OCI-LY1 (cell line): ENCODE results near the gene ENTPD2.

Experiments used
- H2AFZ ChIP-seq: fragments of 200-600 bp; sonication (generic), shearing (Covaris generic); 2 replicates; pipeline ENCODE4 v1.6.0; 2014; ENCODE audit warnings: antibody characterized with exemption, mild to moderate bottlenecking, low read length
- H3F3A ChIP-seq: fragments of 200-600 bp; sonication (generic), shearing (Covaris generic); 2 replicates; pipeline ENCODE4 v1.6.0; 2014; ENCODE audit warnings: mild to moderate bottlenecking, antibody characterized with exemption, low read length, moderate library complexity; ENCODE audit not compliant: insufficient read depth
- H3K27ac ChIP-seq: fragments of 200-600 bp; sonication (generic); 2 replicates; pipeline ENCODE4 v1.5.1; 2014; ENCODE audit warnings: low read length, mixed run types, mild to moderate bottlenecking, low read depth; ENCODE audit not compliant: poor library complexity, severe bottlenecking
- H3K27me3 ChIP-seq: fragments of 200-600 bp; sonication (generic); 2 replicates; pipeline ENCODE4 v1.6.0; 2014; ENCODE audit warnings: antibody characterized with exemption, mild to moderate bottlenecking, low read length, moderate library complexity; ENCODE audit not compliant: insufficient read depth
- H3K36me3 ChIP-seq: fragments of 200-600 bp; sonication (generic); 2 replicates; pipeline ENCODE4 v1.6.1; 2014; ENCODE audit warnings: mild to moderate bottlenecking, antibody characterized with exemption, low read length, moderate library complexity, mixed read lengths; ENCODE audit not compliant: insufficient read depth
- H3K4me1 ChIP-seq: fragments of 200-600 bp; sonication (generic); 2 replicates; pipeline ENCODE4 v1.5.1; 2014; ENCODE audit warnings: mild to moderate bottlenecking, low read length, moderate library complexity; ENCODE audit not compliant: insufficient read depth, severe bottlenecking
- H3K4me2 ChIP-seq: fragments of 200-600 bp; sonication (generic), shearing (Covaris generic); 2 replicates; pipeline ENCODE4 v1.6.1; 2014; ENCODE audit warnings: low read length
- H3K4me3 ChIP-seq: fragments of 200-600 bp; sonication (generic); 2 replicates; pipeline ENCODE4 v1.5.1; 2014; ENCODE audit warnings: low read length, low read depth, mild to moderate bottlenecking, mixed read lengths; ENCODE audit not compliant: poor library complexity, severe bottlenecking
- H3K79me2 ChIP-seq: fragments of 200-600 bp; shearing (Covaris generic); 2 replicates; pipeline ENCODE4 v1.6.1; 2016; ENCODE audit warnings: mixed run types, low read length, mixed read lengths; ENCODE audit not compliant: insufficient read depth
- H3K9ac ChIP-seq: fragments of 200-600 bp; sonication (generic), shearing (Covaris generic); 2 replicates; pipeline ENCODE4 v1.6.1; 2014; ENCODE audit warnings: mild to moderate bottlenecking, low read length, mixed read lengths
- H3K9me2 ChIP-seq: fragments of 200-600 bp; sonication (generic), shearing (Covaris generic); 2 replicates; pipeline ENCODE4 v1.6.1; 2014; ENCODE audit warnings: low read depth, mild to moderate bottlenecking, low read length, mixed read lengths
- H3K9me3 ChIP-seq: fragments of 200-600 bp; shearing (Covaris generic); 2 replicates; pipeline ENCODE4 v1.6.1; 2014; ENCODE audit warnings: low read length, mixed read lengths
- H4K20me1 ChIP-seq: fragments of 200-600 bp; sonication (generic), shearing (Covaris generic); 2 replicates; pipeline ENCODE4 v1.6.0; 2016; ENCODE audit warnings: mild to moderate bottlenecking, low read length; ENCODE audit not compliant: insufficient read depth
- CTCF ChIP-seq: fragments of 200-600 bp; sonication (generic), shearing (Covaris generic); IDR thresholded peaks from 2 replicates; pipeline ENCODE4 v1.5.1; 2017; ENCODE audit warnings: mild to moderate bottlenecking, antibody characterized with exemption, low read length, moderate library complexity, mixed read lengths
- EZH2 ChIP-seq: fragments of 200-600 bp; sonication (generic), shearing (Covaris generic); IDR thresholded peaks from 2 replicates; pipeline ENCODE4 v1.8.0; 2017; ENCODE audit warnings: borderline replicate concordance, mixed run types, mild to moderate bottlenecking, antibody characterized with exemption, low read length, moderate library complexity, mixed read lengths

ENTPD2 gene

GRCh38 chr9:137062384-137062783 is 8.5 kb upstream of the ENTPD2 start:
- H3F3A ChIP-seq, result no peaks in the 10 kb centered on the region
- no peaks in the 10 kb centered on the region for H3K4me1 ChIP-seq
- H3K9ac ChIP-seq, result no peak overlapping the region
- H3K79me2 ChIP-seq, result no peaks in the 10 kb centered on the region
- no peaks in the 10 kb centered on the region; the same call in 1 of the 2 replicates for H3K27me3 ChIP-seq
- TF ChIP-seq CTCF (no peak), EZH2 (no peak)
- no peaks in the 10 kb centered on the region for H4K20me1 ChIP-seq
- no peaks in the 10 kb centered on the region for H3K9me2 ChIP-seq
- H2AFZ ChIP-seq, result no peak overlapping the region
- no peak overlapping the region for H3K27ac ChIP-seq
- no peak overlapping the region for H3K4me3 ChIP-seq
- peaks cover 37% of the 10 kb centered on the region for H3K36me3 ChIP-seq
- no peak overlapping the region for H3K4me2 ChIP-seq
- H3K9me3 ChIP-seq, result no peaks in the 10 kb centered on the region

GRCh38 chr9:137058521-137059234 is 4.8 kb upstream of the ENTPD2 start:
- H3K4me2 ChIP-seq, result no peak overlapping the region
- no peaks in the 10 kb centered on the region for H3K9me3 ChIP-seq
- H3F3A ChIP-seq, result no peaks in the 10 kb centered on the region
- peaks cover 5% of the 10 kb centered on the region; the same call in 1 of the 2 replicates for H3K27me3 ChIP-seq
- peaks cover 7% of the 10 kb centered on the region for H3K36me3 ChIP-seq
- no peaks in the 10 kb centered on the region for H3K79me2 ChIP-seq
- H2AFZ ChIP-seq, result no peak overlapping the region
- no peak overlapping the region for H3K9ac ChIP-seq
- no peaks in the 10 kb centered on the region for H3K9me2 ChIP-seq
- no peak for TF ChIP-seq EZH2
- TF ChIP-seq CTCF, result no peak
- H3K4me1 ChIP-seq, result peaks cover 1% of the 10 kb centered on the region
- H3K4me3 ChIP-seq, result no peak overlapping the region
- no peak overlapping the region for H3K27ac ChIP-seq
- no peaks in the 10 kb centered on the region for H4K20me1 ChIP-seq

- Histone ChIP-seq H3F3A (no peaks in the 10 kb centered on the region), H4K20me1 (no peaks in the 10 kb centered on the region), H3K4me3 (no peak overlapping the region), H3K27me3 (peaks cover 5% of the 10 kb centered on the region; the same call in 1 of the 2 replicates), H3K9me3 (no peaks in the 10 kb centered on the region), H2AFZ (no peak overlapping the region), H3K27ac (no peak overlapping the region), H3K79me2 (no peaks in the 10 kb centered on the region), H3K36me3 (no peaks in the 10 kb centered on the region), H3K9ac (no peak overlapping the region), H3K9me2 (no peaks in the 10 kb centered on the region), H3K4me2 (no peak overlapping the region), H3K4me1 (peaks cover 4% of the 10 kb centered on the region)
- TF ChIP-seq CTCF, result no peak
- TF ChIP-seq EZH2, result no peak
Measured at GRCh38 chr9:137057545-137057944, 3.7 kb upstream of the ENTPD2 start.
